H1 (cell line): ENCODE results near the gene HOXD4. TPM values are rescaled to one million over a fixed set of nuclear protein-coding genes. Genes with fewer than 3 reads are reported as not detected.

Experiments used
- ATF2 ChIP-seq: IDR thresholded peaks from 2 replicates; pipeline ENCODE4 v1.6.1; 2012; ENCODE audit warnings: low read length, inconsistent platforms
- GTF2F1 ChIP-seq: IDR thresholded peaks from 2 replicates; pipeline ENCODE4 v1.6.1; 2012; ENCODE audit warnings: low read depth, low read length, improper control_type of control experiment, borderline replicate concordance
- MAFK ChIP-seq: IDR thresholded peaks from 2 replicates; pipeline ENCODE4 v1.6.1; 2012; ENCODE audit warnings: low read depth, mild to moderate bottlenecking, improper control_type of control experiment, low read length
- TAF7 ChIP-seq: optimal IDR thresholded peaks from 2 replicates; pipeline ENCODE3; 2011; ENCODE audit warnings: low read depth, mild to moderate bottlenecking, inconsistent platforms, low read length, moderate library complexity, borderline replicate concordance
- polyA plus RNA-seq, 7 experiments: library from polyadenylated mRNA; depleted of rRNA in 3 of 7; stranded (reverse) in 5 of 7; unstranded in 2 of 7; fragments of >200 nt in 5 of 7; fragments of 200-250 nt in 2 of 7; gene quantifications; 1 replicate in 5 of 7; 2 replicates in 1 of 7; 4 replicates in 1 of 7; pipeline versions ENCODE4 v1.2.1 to v1.2.3, GENCODE V29; 2011 to 2013; ENCODE audit warnings: missing spikeins in 2 of 7, mixed read lengths in 2 of 7
- total RNA-seq: library from RNA; stranded (reverse); fragmentation: NEBNext Ultra II Directional; extraction: Animal tissue kit (Norgen Biotek cat#: 25700); gene quantifications from 2 replicates; pipeline ENCODE4 v1.2.1, GENCODE V29; 2021

HOXD4 gene
- total and polyA plus RNA-seq, 2 of the 8 experiments (the other 6 are each of a cell fraction or from before 2014, with no cell fraction given) = not detected

- TF ChIP-seq ATF2 (no peak), MAFK (no peak), TAF7 (no peak), GTF2F1 (no peak)
These were observed 6.0 kb upstream of the HOXD4 start (continued) for GRCh38 chr2:176145085-176145969.
